Activated T-helper 2 cell treated with anti-CD3 and anti-CD28 coated beads, Interferon-gamma antibody, Interleukin-2, Interleukin-4, amounts not matched to agents 10 μg/mL and 5 μg/mL and 100 μg/mL, durations not matched to agents 14 hours and 24 hours and 36 hours (primary cell): ENCODE data around the gene GNG3. TPM values are rescaled to one million over a fixed set of nuclear protein-coding genes. Genes with fewer than 3 reads are reported as not detected.

Experiments used
- DNase-seq: peaks from one replicate; pipeline ENCODE4 v3.0.0; 2021; ENCODE audit warnings: low spot score
- H3K27ac Mint-ChIP-seq: one replicate; pipeline ENCODE4 v1.8.0; 2021; ENCODE audit warnings: mixed read lengths
- H3K27me3 Mint-ChIP-seq: one replicate; pipeline ENCODE4 v1.8.0; 2021; ENCODE audit warnings: low read depth, mixed read lengths
- H3K36me3 Mint-ChIP-seq: one replicate; pipeline ENCODE4 v1.8.0; 2021; ENCODE audit warnings: low read depth, mixed read lengths
- H3K4me1 Mint-ChIP-seq: one replicate; pipeline ENCODE4 v1.8.0; 2021; ENCODE audit warnings: low read depth, mixed read lengths
- H3K4me3 Mint-ChIP-seq: one replicate; pipeline ENCODE4 v1.8.0; 2021; ENCODE audit warnings: low read depth, mild to moderate bottlenecking, moderate library complexity, mixed read lengths
- H3K9me3 Mint-ChIP-seq: one replicate; pipeline ENCODE4 v1.8.0; 2021; ENCODE audit warnings: mixed read lengths
- intact Hi-C: fragments of 100-400 bp; cut with micrococcal nuclease; formaldehyde crosslinking; loops from one replicate; pipeline ENCODE4 v1.15.1; 2023
- total RNA-seq: library from RNA; stranded (reverse); gene quantifications from 2 replicates; pipeline ENCODE4 v1.2.3, GENCODE V29; 2022

GNG3 gene
- total RNA-seq, 1 donor from 2014 or later = not detected

DNA sequence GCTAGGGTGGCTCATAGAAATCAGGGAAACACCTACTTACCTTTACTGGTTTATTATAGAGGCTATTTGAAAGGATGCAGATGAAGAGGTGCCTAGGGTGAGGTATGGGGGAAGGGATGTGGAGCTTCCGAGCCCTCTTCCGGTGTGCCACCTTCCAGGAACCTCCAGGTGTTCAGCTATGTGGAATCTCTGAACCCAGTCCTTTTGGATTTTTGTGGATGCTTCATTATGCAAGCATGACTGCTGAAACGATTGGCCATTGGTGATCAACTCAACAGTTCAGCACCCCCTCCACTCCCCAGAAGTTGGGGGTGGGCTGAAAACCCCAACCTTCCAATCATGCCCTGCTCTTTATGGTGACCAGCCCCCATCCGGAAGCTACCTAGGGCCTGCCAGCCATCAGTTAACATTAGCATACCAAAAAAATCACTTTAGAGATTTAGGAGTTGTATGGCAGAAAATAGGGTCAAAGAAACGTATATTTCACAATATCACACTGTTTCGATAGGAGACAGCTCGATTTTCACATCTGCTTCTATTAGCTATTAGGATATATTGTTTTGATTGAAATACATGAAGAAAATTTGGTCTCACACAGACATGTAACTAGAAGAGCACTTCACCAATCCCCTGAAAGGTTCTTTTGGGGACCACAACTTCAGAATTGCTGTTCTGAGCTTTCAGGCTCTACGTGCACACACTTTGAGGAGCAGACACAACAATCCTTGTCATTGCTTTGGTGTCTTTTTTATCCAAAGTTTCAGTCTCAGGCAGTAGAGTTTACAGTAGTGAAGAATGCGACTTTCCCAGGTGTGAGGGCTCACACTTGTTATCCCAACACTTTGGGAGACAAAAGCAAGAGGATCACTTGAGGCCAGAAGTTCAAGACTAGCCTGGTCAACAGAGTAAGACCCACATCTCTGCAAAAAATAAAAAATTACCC lies 50.6 kb downstream of the GNG3 start:
- H3K9me3 Mint-ChIP-seq = no peaks in the 10 kb centered on the region
- H3K27me3 Mint-ChIP-seq = no peaks in the 10 kb centered on the region
- no peak for DNase-seq
- no peak overlapping the region for H3K4me3 Mint-ChIP-seq
- peaks cover 6% of the 10 kb centered on the region for H3K36me3 Mint-ChIP-seq
- H3K27ac Mint-ChIP-seq = no peak overlapping the region
- intact Hi-C loops = no loop called here
- H3K4me1 Mint-ChIP-seq = peaks cover 11% of the 10 kb centered on the region

Other genes starting within 250 kb of the GNG3 start
- gene AHNAK, start 160.9 kb upstream of the GNG3 start, total RNA-seq = 105 and 108 TPM in 2 replicates
- 1,369 and 1,395 TPM in 2 replicates for gene EEF1G, start 133.8 kb upstream of the GNG3 start, total RNA-seq
- gene TUT1, start 116.2 kb upstream of the GNG3 start, total RNA-seq = 29.9 and 41.7 TPM in 2 replicates
- 201 and 215 TPM in 2 replicates for gene MTA2, start 105.8 kb upstream of the GNG3 start, total RNA-seq
- 144 and 146 TPM in 2 replicates for gene EML3, start 94.9 kb upstream of the GNG3 start, total RNA-seq
- gene ROM1, start 94.4 kb upstream of the GNG3 start, total RNA-seq = 1.4 and 2.8 TPM in 2 replicates
- gene B3GAT3, start 85.7 kb upstream of the GNG3 start, total RNA-seq = 70.0 and 81.4 TPM in 2 replicates
- 274 and 279 TPM in 2 replicates for gene GANAB, start 61.1 kb upstream of the GNG3 start, total RNA-seq
- 35.2 and 35.7 TPM in 2 replicates for gene INTS5, start 54.4 kb upstream of the GNG3 start, total RNA-seq
- 118 and 130 TPM in 2 replicates for gene C11orf98, start 42.5 kb upstream of the GNG3 start, total RNA-seq
- 45.4 and 47.2 TPM in 2 replicates for gene CSKMT, start 42.4 kb upstream of the GNG3 start, total RNA-seq
- 8.0 and 9.5 TPM in 2 replicates for gene UQCC3, start 36.0 kb upstream of the GNG3 start, total RNA-seq
- 21.4 and 21.7 TPM in 2 replicates for gene LBHD1, start 35.4 kb upstream of the GNG3 start, total RNA-seq
- 119 and 127 TPM in 2 replicates for gene UBXN1, start 28.6 kb upstream of the GNG3 start, total RNA-seq
- 0.18 and 0.23 TPM in 2 replicates for gene LRRN4CL, start 18.1 kb upstream of the GNG3 start, total RNA-seq
- 28.7 and 32.8 TPM in 2 replicates for gene BSCL2, start 252 bp upstream of the GNG3 start, total RNA-seq
- 62.6 and 63.5 TPM in 2 replicates for gene HNRNPUL2, start 19.8 kb downstream of the GNG3 start, total RNA-seq
- gene TTC9C, start 20.8 kb downstream of the GNG3 start, total RNA-seq = 35.4 and 39.4 TPM in 2 replicates
- gene ZBTB3, start 46.5 kb downstream of the GNG3 start, total RNA-seq = 7.3 and 9.3 TPM in 2 replicates
- gene POLR2G, start 53.9 kb downstream of the GNG3 start, total RNA-seq = 122 and 128 TPM in 2 replicates
- 17.6 and 21.0 TPM in 2 replicates for gene TAF6L, start 63.7 kb downstream of the GNG3 start, total RNA-seq
- gene TMEM179B, start 79.7 kb downstream of the GNG3 start, total RNA-seq = 34.6 and 35.9 TPM in 2 replicates
- gene TMEM223, start 84.3 kb downstream of the GNG3 start, total RNA-seq = 13.4 and 14.0 TPM in 2 replicates
- gene NXF1, start 97.8 kb downstream of the GNG3 start, total RNA-seq = 134 and 139 TPM in 2 replicates
- gene STX5, start 124.4 kb downstream of the GNG3 start, total RNA-seq = 37.4 and 41.9 TPM in 2 replicates
- 1.2 TPM in 1 of 2 replicates, not detected in the other for gene TEX54, start 125.2 kb downstream of the GNG3 start, total RNA-seq
- gene WDR74, start 131.9 kb downstream of the GNG3 start, total RNA-seq = 109 and 112 TPM in 2 replicates
- 245 and 286 TPM in 2 replicates for gene SLC3A2, start 173.2 kb downstream of the GNG3 start, total RNA-seq
- gene CHRM1, start 213.7 kb downstream of the GNG3 start, total RNA-seq = not detected in 2 replicates